Sciatic nerve (tissue), 2 donors: ENCODE data around the gene PCBP1. TPM values are rescaled to one million over a fixed set of nuclear protein-coding genes. Genes with fewer than 3 reads are reported as not detected.
"Not testable (repeated sequence)": the region's sequence is repeated elsewhere in the genome, so short reads cannot be mapped to it uniquely, and the experiment has no call there.

Source experiments
- ATAC-seq: fragments of 200-7000 bp; cut with Tn5 transposase; one replicate; pipeline ENCODE4 v1.9.1; 2020; ENCODE audit warnings: mild to moderate bottlenecking, moderate library complexity
- DNase-seq: peaks from one replicate; pipeline ENCODE4 v3.0.0-alpha.2; 2020; ENCODE audit warnings: low spot score
- intact Hi-C: fragments of 100-400 bp; cut with DNase I; formaldehyde crosslinking; loops from one replicate; pipeline ENCODE4 v1.14.2; 2022
- total RNA-seq: library from RNA; stranded (reverse); fragmentation: NEBNext Ultra II Directional; extraction: Animal tissue kit (Norgen Biotek cat#: 25700); gene quantifications from one replicate; pipeline ENCODE4 v1.2.1, GENCODE V29; 2021
- donor health status: DM: no; HTN: no; CAD: no.
- donor health status: DM: no; HTN: no; CAD: no.

The PCBP1 gene
- total RNA-seq, 1 donor from 2014 or later, result 285 TPM

- intact Hi-C loops, result no loop called here
- DNase-seq (no peak), ATAC-seq (peak; percentile 34)
These were observed 28.6 kb downstream of the PCBP1 start for GRCh38 chr2:70115646-70116442.

GRCh38 chr2:70116936-70117552, 29.8 kb downstream of the PCBP1 start:
- DNase-seq, result no peak
- intact Hi-C loops, result no loop called here
- ATAC-seq, result no peak

- ATAC-seq (no peak), DNase-seq (no peak)
- intact Hi-C loops, result no loop called here
These were observed 31.6 kb downstream of the PCBP1 start for GRCh38 chr2:70118798-70119454.

GRCh38 chr2:70121627-70122372, 34.5 kb downstream of the PCBP1 start:
- intact Hi-C loops, result loop anchor here (5.0 kb wide), 1 partner anchor 34 kb away; the partner anchor contains the start of gene PCBP1
- ATAC-seq, result no peak
- no peak for DNase-seq

- DNase-seq (no peak), ATAC-seq (no peak)
- intact Hi-C loops, result loop anchor here (5.0 kb wide), 1 partner anchor 35 kb away; the partner anchor contains the start of gene PCBP1
These were observed 35.2 kb downstream of the PCBP1 start for GRCh38 chr2:70122470-70122869.

- DNase-seq (peak; percentile 85), ATAC-seq (peak; percentile 81)
- intact Hi-C loops, result loop anchor here (5.0 kb wide), 1 partner anchor 36 kb away; the partner anchor contains the start of gene PCBP1
These were observed 36.0 kb downstream of the PCBP1 start for GRCh38 chr2:70123051-70123828.

GRCh38 chr2:70123829-70124116, 36.5 kb downstream of the PCBP1 start:
- DNase-seq, result no peak

GRCh38 chr2:70124983-70125480, 37.8 kb downstream of the PCBP1 start:
- DNase-seq, result peak; percentile 88
- peak; percentile 76 for ATAC-seq

More at GRCh38 chr2:70123829-70124116, 36.5 kb downstream of the PCBP1 start:
- no peak for ATAC-seq
- intact Hi-C loops, result loop anchor here (5.0 kb wide), 1 partner anchor 36 kb away; the partner anchor contains the start of gene PCBP1

GRCh38 chr2:70125498-70125898, 38.2 kb downstream of the PCBP1 start:
- intact Hi-C loops, result no loop called here
- ATAC-seq (no peak), DNase-seq (no peak)

More at GRCh38 chr2:70124983-70125480, 37.8 kb downstream of the PCBP1 start:
- intact Hi-C loops, result loop anchor here (5.0 kb wide), 1 partner anchor 38 kb away; the partner anchor contains the start of gene PCBP1

- intact Hi-C loops, result no loop called here
- ATAC-seq, result no peak
- no peak for DNase-seq
These were observed 39.1 kb downstream of the PCBP1 start for GRCh38 chr2:70126413-70126812.

- intact Hi-C loops, result no loop called here
- ATAC-seq, result no peak
- no peak for DNase-seq
These were observed 40.7 kb downstream of the PCBP1 start for GRCh38 chr2:70128005-70128404.

GRCh38 chr2:70131344-70132143, 44.3 kb downstream of the PCBP1 start:
- ATAC-seq, intact Hi-C loops, DNase-seq: not testable (repeated sequence)

- intact Hi-C loops, result no loop called here
- DNase-seq, result no peak
- ATAC-seq, result peak; percentile 90
These were observed 45.2 kb downstream of the PCBP1 start for GRCh38 chr2:70132244-70133126.

- no peak for ATAC-seq
- intact Hi-C loops, result no loop called here
- no peak for DNase-seq
These were observed 45.8 kb downstream of the PCBP1 start for GRCh38 chr2:70133127-70133452.

- intact Hi-C loops, result no loop called here
- DNase-seq (no peak), ATAC-seq (no peak)
These were observed 46.4 kb downstream of the PCBP1 start for GRCh38 chr2:70133491-70134322.
